Measurements from ENCODE around the gene TMEM88.
A peak's percentile ranks its signal among the peaks of the same experiment; 100 is the strongest.

The TMEM88 gene

DNA sequence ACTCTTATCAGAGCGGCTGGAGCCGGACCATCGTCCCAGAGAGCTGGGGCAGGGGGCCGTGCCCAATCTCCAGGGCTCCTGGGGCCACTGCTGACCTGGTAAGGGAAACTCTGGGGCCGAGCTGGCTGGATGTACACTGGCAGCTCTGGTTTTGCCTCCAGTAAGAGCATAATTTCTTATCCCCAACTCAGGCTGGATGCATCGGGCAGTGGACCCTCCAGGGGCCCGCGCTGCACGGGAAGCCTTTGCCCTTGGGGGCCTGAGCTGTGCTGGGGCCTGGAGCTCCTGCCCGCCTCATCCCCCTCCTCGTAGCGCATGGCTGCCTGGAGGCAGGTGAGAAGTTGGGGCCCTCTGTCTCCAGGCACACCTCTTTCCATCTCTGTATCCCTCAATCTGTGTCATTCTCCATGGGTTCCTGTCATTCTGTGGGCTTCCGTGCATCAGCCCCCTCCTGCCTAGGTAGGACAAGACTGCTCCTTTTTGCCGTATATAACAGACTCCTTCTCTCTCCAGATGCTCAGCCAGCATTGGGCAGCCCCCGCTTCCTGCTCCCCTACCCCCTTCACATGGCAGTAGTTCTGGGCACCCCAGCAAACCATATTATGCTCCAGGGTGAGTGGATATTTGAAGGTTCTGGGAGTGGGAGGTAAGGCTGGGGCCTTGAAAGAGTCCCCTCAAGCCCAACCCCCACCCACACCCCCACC, 9.4 kb upstream of the TMEM88 start:
- FAIRE-seq: no peak

DNA sequence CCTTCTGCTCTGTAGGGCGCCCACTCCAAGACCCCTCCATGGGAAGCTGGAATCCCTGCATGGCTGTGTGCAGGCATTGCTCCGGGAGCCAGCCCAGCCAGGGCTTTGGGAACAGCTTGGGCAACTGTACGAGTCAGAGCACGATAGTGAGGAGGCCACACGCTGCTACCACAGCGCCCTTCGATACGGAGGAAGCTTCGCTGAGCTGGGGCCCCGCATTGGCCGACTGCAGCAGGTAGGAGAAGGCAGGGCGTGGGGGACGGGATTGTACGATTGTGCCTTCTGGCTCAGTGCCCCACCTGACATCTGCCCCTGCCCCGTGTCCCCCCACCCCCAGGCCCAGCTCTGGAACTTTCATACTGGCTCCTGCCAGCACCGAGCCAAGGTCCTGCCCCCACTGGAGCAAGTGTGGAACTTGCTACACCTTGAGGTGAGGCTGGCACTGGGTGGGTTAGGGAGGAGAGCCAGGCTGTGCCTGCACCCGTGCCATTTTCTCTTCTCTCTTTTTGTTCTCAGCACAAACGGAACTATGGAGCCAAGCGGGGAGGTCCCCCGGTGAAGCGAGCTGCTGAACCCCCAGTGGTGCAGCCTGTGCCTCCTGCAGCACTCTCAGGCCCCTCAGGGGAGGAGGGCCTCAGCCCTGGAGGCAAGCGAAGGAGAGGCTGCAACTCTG, 8.7 kb upstream of the TMEM88 start:
- FAIRE-seq: no peak

DNA sequence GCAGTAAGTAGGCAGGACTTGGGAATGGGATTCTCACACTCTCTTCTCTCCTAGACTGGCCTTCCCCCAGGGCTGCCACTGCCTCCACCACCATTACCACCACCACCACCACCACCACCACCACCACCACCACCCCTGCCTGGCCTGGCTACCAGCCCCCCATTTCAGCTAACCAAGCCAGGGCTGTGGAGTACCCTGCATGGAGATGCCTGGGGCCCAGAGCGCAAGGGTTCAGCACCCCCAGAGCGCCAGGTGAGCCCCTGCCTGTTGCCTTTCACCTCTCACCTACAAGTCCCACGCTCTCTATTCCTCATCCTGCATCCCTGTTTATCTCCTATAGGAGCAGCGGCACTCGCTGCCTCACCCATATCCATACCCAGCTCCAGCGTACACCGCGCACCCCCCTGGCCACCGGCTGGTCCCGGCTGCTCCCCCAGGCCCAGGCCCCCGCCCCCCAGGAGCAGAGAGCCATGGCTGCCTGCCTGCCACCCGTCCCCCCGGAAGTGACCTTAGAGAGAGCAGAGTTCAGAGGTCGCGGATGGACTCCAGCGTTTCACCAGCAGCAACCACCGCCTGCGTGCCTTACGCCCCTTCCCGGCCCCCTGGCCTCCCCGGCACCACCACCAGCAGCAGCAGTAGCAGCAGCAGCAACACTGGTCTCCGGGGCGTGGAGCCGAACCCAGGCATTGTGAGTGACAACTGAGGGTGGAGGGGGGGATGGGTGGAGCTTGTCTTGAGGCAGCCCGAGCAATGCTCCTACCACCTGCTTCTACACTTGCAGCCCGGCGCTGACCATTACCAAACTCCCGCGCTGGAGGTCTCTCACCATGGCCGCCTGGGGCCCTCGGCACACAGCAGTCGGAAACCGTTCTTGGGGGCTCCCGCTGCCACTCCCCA, 7.9 kb upstream of the TMEM88 start:
- FAIRE-seq: no peak

DNA sequence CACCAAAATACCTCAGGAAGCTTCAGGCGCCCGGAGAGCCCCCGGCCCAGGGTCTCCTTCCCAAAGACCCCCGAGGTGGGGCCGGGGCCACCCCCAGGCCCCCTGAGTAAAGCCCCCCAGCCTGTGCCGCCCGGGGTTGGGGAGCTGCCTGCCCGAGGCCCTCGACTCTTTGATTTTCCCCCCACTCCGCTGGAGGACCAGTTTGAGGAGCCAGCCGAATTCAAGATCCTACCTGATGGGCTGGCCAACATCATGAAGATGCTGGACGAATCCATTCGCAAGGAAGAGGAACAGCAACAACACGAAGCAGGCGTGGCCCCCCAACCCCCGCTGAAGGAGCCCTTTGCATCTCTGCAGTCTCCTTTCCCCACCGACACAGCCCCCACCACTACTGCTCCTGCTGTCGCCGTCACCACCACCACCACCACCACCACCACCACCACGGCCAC, 6.7 kb upstream of the TMEM88 start:
- no peak for FAIRE-seq

DNA sequence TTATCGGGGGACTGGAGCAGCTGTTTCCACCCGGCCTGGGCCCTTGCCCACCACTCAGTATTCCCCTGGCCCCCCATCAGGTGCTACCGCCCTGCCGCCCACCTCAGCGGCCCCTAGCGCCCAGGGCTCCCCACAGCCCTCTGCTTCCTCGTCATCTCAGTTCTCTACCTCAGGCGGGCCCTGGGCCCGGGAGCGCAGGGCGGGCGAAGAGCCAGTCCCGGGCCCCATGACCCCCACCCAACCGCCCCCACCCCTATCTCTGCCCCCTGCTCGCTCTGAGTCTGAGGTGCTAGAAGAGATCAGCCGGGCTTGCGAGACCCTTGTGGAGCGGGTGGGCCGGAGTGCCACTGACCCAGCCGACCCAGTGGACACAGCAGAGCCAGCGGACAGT, 6.1 kb upstream of the TMEM88 start:
- no peak for FAIRE-seq

DNA sequence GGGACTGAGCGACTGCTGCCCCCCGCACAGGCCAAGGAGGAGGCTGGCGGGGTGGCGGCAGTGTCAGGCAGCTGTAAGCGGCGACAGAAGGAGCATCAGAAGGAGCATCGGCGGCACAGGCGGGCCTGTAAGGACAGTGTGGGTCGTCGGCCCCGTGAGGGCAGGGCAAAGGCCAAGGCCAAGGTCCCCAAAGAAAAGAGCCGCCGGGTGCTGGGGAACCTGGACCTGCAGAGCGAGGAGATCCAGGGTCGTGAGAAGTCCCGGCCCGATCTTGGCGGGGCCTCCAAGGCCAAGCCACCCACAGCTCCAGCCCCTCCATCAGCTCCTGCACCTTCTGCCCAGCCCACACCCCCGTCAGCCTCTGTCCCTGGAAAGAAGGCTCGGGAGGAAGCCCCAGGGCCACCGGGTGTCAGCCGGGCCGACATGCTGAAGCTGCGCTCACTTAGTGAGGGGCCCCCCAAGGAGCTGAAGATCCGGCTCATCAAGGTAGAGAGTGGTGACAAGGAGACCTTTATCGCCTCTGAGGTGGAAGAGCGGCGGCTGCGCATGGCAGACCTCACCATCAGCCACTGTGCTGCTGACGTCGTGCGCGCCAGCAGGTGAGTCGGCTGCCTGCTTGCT, 5.6 kb upstream of the TMEM88 start:
- no peak for FAIRE-seq

DNA sequence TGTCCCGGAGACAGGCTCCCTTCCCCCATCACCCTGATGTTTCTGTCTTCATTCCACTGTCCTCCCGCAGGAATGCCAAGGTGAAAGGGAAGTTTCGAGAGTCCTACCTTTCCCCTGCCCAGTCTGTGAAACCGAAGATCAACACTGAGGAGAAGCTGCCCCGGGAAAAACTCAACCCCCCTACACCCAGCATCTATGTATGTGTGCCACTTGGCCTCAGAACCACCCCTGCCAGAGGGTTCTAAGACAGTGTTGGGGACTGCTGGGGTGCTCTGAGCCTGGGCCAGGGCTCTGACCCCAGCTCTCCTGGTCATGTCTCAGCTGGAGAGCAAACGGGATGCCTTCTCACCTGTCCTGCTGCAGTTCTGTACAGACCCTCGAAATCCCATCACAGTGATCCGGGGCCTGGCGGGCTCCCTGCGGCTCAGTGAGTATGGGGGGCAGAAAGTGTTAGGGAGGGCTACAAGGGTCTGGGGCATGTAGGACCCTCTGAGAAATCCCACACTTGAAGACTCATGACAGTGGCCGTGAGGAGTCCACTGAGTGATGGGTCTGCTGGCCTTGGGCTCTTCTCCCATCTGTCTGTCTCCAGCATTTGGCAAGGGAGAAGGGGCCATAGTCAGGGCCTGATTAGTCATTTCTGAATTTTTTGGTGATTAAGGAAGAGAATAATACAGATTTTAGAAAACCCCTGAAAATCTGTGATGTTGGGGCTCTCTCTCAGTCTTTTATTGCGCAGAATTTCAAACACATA, 4.9 kb upstream of the TMEM88 start:
- no peak for FAIRE-seq

DNA sequence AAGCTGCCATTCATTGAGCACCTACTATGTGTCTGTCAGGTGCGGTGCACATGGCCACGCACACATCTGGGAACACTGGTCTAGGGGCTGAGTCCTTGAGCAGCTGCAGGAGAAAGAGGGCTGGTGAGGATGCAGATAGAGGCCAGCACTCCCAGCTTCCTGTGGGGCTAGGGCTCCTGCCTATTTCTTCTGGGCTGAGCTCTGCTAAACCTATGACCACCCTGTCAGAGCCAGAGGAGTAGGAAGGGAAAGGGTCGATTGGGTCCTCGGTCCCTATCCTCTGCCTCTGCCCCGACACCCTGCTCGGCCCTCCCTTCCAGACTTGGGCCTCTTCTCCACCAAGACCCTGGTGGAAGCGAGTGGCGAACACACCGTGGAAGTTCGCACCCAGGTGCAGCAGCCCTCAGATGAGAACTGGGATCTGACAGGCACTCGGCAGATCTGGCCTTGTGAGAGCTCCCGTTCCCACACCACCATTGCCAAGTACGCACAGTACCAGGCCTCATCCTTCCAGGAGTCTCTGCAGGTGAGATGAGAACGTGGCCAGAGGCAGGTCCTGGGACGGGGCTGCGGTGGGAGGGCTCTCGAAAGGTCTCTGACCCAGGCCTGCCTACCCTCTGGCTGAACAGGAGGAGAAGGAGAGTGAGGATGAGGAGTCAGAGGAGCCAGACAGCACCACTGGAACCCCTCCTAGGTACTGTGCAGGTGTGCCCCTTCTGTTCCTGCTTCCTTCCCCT, 4.0 kb upstream of the TMEM88 start:
- FAIRE-seq: no peak

DNA sequence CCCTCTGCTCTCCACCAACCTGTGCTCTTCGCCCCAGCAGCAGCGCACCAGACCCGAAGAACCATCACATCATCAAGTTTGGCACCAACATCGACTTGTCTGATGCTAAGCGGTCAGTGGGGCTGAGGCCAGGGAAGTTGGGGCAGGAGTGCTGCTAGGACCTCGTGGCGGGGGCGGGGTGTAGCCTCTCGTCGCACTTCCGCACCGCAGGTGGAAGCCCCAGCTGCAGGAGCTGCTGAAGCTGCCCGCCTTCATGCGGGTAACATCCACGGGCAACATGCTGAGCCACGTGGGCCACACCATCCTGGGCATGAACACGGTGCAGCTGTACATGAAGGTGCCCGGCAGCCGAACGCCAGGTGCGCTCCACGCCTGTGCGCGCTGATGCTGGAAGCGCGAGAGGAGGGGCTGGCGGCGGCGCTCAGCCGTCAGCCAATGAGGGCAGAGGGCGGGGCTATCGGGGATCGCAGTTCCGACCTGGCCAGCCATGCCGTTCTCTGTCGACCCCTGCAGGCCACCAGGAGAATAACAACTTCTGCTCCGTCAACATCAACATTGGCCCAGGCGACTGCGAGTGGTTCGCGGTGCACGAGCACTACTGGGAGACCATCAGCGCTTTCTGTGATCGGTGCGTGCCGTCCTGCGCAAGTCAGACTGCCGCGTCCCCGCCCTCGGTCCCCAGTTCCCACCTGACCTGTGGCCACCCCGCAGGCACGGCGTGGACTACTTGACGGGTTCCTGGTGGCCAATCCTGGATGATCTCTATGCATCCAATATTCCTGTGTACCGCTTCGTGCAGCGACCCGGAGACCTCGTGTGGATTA, 3.2 kb upstream of the TMEM88 start:
- no peak for FAIRE-seq

DNA sequence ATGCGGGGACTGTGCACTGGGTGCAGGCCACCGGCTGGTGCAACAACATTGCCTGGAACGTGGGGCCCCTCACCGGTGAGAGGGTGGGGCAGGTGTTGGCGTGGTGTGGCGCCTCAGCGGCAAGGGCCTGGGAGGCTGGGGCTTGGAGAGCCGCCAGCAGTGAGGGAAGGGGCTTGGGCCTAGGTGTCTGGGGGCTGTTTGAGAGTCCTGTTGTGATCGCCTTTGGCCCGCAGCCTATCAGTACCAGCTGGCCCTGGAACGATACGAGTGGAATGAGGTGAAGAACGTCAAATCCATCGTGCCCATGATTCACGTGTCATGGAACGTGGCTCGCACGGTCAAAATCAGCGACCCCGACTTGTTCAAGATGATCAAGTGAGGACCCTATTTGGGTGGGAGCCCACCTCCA, 2.6 kb upstream of the TMEM88 start:
- FAIRE-seq: no peak

DNA sequence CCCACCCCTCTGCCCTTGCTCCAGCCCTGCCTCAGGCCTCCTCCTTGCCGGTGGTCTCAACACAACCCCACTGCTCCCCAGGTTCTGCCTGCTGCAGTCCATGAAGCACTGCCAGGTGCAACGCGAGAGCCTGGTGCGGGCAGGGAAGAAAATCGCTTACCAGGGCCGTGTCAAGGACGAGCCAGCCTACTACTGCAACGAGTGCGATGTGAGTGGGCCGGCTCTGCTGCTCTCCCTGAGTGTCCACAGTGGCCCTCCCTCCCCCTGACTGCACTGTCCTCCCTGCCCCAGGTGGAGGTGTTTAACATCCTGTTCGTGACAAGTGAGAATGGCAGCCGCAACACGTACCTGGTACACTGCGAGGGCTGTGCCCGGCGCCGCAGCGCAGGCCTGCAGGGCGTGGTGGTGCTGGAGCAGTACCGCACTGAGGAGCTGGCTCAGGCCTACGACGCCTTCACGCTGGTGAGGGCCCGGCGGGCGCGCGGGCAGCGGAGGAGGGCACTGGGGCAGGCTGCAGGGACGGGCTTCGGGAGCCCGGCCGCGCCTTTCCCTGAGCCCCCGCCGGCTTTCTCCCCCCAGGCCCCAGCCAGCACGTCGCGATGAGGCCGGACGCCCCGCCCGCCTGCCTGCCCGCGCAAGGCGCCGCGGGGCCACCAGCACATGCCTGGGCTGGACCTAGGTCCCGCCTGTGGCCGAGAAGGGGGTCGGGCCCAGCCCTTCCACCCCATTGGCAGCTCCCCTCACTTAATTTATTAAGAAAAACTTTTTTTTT, 1.8 kb upstream of the TMEM88 start:
- FAIRE-seq: no peak

DNA sequence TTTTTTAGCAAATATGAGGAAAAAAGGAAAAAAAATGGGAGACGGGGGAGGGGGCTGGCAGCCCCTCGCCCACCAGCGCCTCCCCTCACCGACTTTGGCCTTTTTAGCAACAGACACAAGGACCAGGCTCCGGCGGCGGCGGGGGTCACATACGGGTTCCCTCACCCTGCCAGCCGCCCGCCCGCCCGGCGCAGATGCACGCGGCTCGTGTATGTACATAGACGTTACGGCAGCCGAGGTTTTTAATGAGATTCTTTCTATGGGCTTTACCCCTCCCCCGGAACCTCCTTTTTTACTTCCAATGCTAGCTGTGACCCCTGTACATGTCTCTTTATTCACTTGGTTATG, 1.2 kb upstream of the TMEM88 start:
- no peak for FAIRE-seq

DNA sequence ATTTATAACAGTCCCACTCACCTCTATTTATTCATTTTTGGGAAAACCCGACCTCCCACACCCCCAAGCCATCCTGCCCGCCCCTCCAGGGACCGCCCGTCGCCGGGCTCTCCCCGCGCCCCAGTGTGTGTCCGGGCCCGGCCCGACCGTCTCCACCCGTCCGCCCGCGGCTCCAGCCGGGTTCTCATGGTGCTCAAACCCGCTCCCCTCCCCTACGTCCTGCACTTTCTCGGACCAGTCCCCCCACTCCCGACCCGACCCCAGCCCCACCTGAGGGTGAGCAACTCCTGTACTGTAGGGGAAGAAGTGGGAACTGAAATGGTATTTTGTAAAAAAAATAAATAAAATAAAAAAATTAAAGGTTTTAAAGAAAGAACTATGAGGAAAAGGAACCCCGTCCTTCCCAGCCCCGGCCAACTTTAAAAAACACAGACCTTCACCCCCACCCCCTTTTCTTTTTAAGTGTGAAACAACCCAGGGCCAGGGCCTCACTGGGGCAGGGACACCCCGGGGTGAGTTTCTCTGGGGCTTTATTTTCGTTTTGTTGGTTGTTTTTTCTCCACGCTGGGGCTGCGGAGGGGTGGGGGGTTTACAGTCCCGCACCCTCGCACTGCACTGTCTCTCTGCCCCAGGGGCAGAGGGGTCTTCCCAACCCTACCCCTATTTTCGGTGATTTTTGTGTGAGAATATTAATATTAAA, 638 bp upstream of the TMEM88 start:
- no peak for FAIRE-seq

DNA sequence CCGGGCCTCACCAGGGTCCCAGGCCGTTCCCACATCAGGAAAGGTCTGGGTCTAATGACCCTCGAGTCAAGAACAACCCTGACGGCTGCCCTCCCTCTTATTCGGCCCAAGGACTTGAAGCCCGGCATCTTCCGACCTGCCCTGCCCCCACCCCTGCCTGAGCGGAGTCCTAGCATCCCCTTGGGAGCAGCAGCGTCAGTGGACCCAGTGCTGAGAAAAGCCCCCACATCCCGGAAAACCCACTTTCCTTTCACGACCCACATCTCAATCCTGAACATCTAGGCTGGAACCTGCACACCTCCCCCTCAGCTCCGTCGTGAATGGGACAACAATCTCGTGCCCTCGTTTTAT, 769 bp downstream of the TMEM88 start:
- no peak for FAIRE-seq

DNA sequence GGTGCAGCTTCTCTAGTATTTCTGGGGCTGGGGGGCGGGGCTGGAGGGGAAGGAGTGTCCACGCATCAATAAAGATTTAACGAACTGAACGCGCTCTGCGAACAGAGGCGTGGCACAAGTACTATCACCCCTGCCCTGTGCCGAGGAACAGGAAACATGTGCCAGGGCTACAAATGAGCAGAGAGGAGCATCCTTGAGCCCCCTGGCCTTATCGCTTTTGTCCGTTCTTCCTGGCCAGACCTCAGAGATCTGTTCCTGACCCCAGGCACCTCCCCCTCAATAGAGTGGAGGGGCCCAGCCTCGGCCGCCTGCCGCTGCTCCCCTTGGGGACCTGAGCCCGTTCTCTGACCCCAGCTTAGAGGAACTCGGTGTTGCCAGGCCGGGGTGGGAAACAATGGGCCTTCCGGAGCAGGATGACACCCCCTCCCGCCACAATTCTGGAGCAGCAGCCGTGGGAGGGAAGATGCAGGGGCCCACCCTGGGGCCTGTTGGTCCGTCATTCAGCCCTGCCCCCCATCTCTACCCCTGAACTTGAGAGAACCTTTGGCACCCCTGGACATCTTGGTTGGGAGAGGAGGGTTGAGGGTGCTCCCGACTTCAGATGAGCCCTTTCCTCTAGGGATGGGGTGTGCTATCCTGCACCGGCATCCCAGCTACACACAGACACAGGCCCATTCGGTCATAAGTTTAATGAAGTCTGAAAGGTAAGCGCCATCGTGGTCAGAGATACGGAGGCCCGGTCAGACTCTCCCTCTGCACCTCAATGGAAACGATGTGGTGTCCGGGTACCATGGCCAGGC, 1.3 kb downstream of the TMEM88 start:
- FAIRE-seq: no peak

DNA sequence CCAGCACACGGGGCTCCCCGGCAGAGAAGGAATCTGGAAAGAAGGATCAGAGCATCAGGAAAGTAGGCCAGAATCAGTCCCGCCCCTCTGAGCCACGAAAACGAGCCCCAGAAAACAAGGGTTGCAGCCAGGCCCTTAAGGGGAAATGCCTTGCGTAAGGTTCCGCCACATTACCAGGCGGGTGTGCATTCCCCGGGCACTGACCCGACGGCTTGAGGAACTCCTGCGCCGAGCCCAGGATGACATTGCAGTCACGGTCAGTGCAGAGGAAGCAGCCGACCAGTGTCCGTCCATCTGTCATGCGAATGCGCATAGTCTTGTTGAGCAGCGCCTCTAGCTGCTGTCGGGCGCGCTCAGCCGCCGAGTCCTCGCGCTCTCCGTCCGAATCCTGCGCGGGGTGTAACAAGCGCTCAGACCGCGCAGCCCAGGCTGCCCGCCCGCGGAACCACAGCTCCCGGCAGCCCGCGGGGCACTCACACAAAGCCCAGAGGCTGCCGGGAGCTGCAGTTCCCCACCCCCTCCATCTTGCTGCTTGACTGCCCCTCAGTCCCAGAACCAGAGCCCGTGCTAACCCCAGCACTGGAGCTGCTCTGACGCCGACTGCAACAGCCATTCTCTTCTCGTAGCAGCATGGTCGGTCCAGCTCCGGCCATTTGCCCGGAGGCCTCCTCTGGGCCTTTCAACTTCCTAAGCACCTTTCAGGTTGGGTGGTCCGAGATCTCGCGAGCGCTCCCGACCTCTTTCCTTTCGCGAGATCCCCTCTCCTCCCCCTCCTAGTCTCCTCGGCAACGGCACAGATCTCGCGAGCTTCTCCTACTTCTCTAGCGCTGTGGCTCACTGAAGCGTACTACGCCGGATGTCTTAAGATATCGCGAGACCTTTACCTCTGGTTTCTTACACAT, 2.2 kb downstream of the TMEM88 start, which contains the start of gene NAA38:
TSS of gene NAA38 (minus strand) at position 749 of the 902 bp plus-strand sequence. CDS start at position 653, 96 bp downstream.
- FAIRE-seq: peak; percentile 97

Data from islet of Langerhans (tissue), 1 donor.